Activated CD4-positive, alpha-beta T cell treated with anti-CD3 and anti-CD28 coated beads, Interleukin-2, amount 50 U/mL, for 4 hours (primary cell): Measurements from ENCODE around the gene GRIN2A.

ENCODE experiments used
- DNase-seq, 2 experiments: peaks; one replicate each; pipeline ENCODE4 v3.0.0-alpha.2; 2020

The GRIN2A gene

GRCh38 chr16:9846362-9847099, 335.7 kb downstream of the GRIN2A start:
- DNase-seq: no peak

GRCh38 chr16:9845661-9846361, 336.4 kb downstream of the GRIN2A start:
- DNase-seq: no peak

DNA sequence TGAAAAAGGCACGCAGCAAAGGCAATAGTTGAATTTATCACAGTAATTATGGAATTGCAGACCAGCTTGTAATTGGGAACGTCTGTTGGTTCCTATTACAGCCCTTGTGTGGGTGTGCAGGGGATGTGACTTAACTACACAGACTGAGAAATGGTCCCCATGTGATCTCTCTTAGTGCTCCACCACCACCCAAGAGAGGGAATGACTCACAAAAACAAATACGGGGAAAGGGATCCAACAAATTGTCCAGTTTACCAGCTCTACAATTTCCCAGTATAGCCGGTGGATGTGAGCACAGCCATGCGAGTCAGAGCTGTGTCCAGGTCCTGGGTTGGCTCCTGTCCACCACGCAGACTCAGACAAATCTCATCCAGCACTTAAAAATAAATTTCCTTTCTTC, 337.9 kb downstream of the GRIN2A start:
- DNase-seq: no peak

DNA sequence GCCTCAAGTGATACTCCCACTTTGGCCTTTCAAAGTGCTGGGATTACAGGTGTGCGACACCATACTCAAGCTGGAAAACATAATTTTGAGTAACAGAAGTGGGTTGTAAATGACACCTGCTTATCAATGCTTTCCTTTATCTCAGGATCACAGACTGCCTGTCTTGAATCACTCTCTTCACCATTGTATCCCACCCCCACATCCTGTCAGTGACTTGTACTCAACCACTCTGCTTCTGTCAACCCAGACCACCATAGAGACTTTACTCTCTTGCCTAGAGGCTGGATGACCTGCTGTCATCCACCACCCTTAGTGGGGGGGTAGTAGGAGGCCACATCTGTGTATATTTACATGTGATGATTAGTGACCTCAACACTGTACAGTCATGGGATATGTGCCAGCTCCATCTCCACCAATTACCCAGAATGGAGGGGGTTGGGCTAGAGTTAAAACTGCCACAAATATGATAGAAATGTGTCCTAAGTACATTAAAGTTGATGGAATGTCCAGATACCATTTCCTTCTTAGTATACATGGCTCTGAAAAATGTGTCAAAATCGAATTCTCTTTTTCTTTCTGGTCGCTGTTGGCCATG, 338.7 kb downstream of the GRIN2A start:
- no peak for DNase-seq

DNA sequence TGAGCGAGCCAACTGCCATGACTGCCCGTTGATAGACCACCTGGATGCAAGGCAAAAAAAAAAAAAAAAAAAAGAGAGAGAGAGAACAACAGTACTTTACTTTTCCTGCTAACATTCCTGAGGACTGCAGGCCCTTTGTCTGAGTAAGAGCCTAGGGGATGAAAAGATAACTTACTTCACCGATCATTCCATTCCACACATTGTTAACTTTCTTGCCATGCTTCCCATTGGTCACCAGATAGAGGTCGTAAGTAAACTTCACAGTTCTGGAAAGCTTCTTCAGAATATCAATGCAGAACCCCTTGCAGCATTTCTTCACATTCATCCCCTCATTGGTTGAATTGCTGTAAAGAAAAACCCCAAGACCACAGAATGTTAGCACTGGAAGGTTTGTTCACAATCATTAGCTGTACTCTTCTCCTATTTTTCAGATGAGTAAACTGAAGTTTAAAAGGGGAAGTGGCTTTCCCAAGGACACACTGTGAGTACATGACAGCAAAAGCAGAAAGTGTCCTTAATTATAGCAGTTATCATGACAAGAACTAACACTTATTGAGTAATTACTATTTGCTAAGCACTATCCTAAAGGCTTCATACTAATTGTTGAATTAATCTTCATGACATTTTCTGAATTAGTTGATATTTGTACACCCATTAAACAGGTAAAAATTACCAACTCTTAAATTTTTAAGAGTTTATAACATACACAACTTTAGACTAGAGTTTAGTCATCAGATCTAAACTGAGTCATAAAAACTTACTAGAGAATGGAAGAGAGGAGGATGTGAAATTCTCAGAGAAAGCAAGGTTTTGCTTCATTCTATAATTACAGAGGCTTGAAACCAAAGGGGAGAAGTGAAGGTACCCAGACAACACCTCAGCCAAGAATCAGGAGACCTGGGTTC, 341.2 kb downstream of the GRIN2A start:
- no peak for DNase-seq

GRCh38 chr16:9837481-9837880, 344.7 kb downstream of the GRIN2A start:
- DNase-seq: no peak

GRCh38 chr16:9836118-9836736, 346.0 kb downstream of the GRIN2A start:
- no peak for DNase-seq

- DNase-seq: no peak
Observed at GRCh38 chr16:9827062-9827752, 355.0 kb downstream of the GRIN2A start.

GRCh38 chr16:9826656-9827055, 355.6 kb downstream of the GRIN2A start:
- no peak for DNase-seq

- DNase-seq: no peak
Observed at GRCh38 chr16:9824200-9825068, 357.8 kb downstream of the GRIN2A start.

- no peak for DNase-seq
Observed at GRCh38 chr16:9823510-9823909, 358.7 kb downstream of the GRIN2A start.

DNA sequence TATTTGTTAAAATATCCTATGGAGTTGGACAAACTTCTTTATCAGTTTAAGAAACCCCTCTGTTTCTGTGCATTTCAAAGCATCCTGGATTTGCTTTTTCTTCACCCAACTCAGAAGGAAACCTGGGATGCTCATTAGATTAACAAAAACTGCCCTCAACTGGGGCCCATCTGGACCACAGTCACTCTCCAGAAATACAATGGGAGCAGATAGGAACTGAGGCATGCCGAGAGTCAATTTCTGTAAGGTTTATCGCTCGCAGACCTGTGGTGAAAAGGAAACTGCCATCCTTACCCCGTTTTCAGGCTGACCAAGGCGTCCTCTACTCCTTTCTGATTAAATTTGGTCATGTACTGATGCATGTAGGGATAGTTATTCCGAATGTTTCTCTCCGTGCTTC, 360.3 kb downstream of the GRIN2A start:
- no peak for DNase-seq

DNA sequence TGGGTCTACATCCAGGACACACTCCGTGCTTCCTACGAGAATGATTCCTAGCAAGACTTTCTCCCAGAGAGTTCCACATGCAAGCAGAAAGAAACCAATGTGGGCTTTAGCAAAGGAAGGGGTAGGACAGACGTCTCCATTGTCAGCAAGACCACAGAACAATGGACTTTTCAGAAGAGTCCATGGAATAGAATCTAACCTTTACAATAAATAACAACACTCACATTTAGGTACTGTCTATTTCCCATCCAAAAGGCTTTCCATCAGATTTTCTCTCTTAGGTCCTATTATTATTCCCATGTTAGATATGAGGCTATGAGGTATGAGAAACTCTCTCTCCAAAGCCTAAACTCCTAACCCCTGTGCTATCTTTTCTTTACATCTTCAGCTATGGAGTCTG, 360.9 kb downstream of the GRIN2A start:
- DNase-seq: no peak

- no peak for DNase-seq
Observed at GRCh38 chr16:9820476-9821246, 361.6 kb downstream of the GRIN2A start.

- no peak for DNase-seq
Observed at GRCh38 chr16:9818702-9819101, 363.5 kb downstream of the GRIN2A start.

DNA sequence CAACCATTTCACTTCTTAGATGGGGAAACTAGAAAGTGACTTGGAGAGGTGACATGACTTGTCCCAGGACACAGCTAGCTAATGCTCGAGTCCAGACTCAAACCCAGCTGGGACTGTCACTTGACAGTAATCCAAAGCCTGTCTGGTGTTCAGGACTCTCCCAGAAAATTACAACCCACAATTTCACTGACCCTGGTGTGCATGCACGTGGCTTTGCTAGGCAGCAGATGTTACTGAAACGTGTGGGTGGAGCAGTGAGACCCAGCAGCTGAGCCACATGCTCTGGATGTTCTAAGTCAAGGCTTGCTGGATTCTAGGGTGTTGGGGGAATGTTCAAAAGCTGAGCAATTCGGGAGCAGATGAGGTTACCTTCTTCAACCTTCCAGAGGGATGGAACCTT, 364.6 kb downstream of the GRIN2A start:
- DNase-seq: no peak

DNA sequence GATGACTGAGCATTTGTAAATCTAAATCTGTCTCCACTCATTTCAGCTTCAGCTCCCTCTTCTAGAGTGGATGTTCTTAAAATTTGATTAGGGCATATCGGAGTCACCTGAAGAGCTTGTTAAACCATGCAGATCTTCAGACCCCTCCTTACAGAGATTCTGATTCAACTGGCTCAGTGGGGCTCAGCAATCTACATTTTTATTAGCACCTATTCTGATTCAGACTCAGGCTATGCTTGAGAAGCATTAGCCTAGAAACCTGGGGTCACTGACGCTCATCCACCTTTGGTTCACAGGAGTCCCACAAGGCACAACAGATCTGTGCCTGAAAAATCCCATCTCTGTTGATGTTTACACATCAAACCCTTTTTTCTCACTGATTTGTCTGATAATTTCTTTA, 365.6 kb downstream of the GRIN2A start:
- no peak for DNase-seq

- no peak for DNase-seq
Observed at GRCh38 chr16:9813665-9814064, 368.6 kb downstream of the GRIN2A start.

DNA sequence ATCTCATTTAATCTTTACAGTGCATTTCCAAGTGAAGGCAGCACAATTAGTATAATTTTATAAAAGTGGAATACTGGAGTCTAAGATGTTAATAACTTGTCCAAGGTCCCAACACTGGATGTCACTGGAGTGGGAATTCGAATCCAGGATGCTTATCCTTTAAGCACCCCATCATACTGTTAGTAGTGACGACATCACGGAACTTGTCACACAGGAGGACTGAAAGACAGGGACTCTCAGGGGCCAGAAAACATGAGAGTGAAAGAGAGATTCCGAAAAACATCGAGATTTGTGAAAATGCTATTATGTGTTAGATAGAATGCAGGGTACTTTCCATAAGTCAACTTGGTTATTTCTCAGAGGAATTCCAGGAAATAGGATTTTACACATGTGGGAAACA, 374.0 kb downstream of the GRIN2A start:
- DNase-seq: no peak

GRCh38 chr16:9807302-9807701, 374.9 kb downstream of the GRIN2A start:
- no peak for DNase-seq
